Measurements from ENCODE around the gene KLHDC4. TPM values are rescaled to one million over a fixed set of nuclear protein-coding genes. Genes with fewer than 3 reads are reported as not detected.

Gene KLHDC4
- total RNA-seq, 6 experiments from 2014 or later: 11.6 to 22.7 (median 14.4) TPM

DNA sequence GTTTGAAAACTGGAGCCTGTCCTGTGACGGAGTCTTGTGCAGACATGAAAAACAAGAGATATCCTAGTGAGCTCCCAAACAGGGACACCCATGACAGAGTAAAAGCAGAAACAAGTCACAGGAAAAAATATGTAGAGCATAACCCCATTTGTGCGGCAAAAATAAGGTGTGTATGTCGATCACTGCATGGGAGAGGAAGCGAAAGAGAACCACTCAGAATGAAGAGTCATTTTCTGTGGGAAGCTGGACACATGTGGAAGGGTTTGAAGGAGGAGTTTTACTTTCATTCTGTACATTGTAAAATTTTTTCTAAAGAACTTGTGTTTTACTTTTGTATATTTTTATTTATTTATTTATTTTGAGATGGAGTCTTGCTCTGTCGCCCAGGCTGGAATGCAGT lies 91.4 kb downstream of the KLHDC4 start:
- intact Hi-C loops (cut with DNase I): no loop called here
- 65% methylated on average over 5 of the region's 5 CpGs for WGBS (ENCODE audit: insufficient coverage, low coverage, low lambda C conversion rate, missing lambda C conversion rate)
- no peaks in the 10 kb centered on the region for H3K4me1 ChIP-seq
- no peaks in the 10 kb centered on the region for H3K27me3 ChIP-seq
- no peak for ATAC-seq
- no peak overlapping the region for H3K27ac ChIP-seq
- no peaks in the 10 kb centered on the region for H3K9me3 ChIP-seq
- no peak for DNase-seq
- H3K4me3 ChIP-seq: no peak overlapping the region
- H3K36me3 ChIP-seq: no peaks in the 10 kb centered on the region
- TF ChIP-seq, protein P1, sequence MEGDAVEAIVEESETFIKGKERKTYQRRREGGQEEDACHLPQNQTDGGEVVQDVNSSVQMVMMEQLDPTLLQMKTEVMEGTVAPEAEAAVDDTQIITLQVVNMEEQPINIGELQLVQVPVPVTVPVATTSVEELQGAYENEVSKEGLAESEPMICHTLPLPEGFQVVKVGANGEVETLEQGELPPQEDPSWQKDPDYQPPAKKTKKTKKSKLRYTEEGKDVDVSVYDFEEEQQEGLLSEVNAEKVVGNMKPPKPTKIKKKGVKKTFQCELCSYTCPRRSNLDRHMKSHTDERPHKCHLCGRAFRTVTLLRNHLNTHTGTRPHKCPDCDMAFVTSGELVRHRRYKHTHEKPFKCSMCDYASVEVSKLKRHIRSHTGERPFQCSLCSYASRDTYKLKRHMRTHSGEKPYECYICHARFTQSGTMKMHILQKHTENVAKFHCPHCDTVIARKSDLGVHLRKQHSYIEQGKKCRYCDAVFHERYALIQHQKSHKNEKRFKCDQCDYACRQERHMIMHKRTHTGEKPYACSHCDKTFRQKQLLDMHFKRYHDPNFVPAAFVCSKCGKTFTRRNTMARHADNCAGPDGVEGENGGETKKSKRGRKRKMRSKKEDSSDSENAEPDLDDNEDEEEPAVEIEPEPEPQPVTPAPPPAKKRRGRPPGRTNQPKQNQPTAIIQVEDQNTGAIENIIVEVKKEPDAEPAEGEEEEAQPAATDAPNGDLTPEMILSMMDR (IDR thresholded peaks at IDR 0.05): no peak
- TF ChIP-seq POLR2A (IDR thresholded peaks at IDR 0.05): no peak

DNA sequence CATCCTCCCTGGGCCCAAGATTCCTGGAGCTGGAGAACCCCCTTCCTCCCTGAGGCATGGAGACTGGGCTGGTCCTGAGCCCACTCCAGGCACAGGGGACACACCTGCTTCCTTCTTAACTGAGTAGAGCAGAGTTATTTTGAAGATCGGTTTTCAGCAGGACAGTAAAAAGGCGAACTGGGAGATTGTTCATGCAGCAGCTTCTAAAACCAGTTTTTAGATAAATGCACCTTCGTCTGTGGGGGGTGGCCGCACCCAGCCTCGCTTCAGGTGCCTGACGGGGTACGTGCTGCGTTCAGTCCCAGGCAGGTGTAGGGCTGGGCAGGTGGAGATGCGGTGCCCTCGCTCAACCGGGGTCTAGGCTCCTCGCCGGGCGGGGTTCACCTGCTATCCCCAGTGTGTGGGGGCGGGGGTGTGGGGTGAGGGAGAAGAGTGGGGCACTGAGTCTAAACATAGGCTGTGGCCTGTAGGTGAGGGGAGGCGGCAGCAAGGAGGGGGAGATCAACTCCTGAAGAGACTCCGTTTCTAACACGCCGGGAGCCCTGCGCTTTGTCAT lies 94.0 kb downstream of the KLHDC4 start:
- no peaks in the 10 kb centered on the region for H3K4me1 ChIP-seq
- no peak for DNase-seq
- no peak overlapping the region for H3K4me3 ChIP-seq
- no peak overlapping the region for H3K27ac ChIP-seq
- intact Hi-C loops (cut with DNase I): no loop called here
- no peak for ATAC-seq
- H3K9me3 ChIP-seq: no peaks in the 10 kb centered on the region
- WGBS (ENCODE audit: insufficient coverage, low coverage, low lambda C conversion rate, missing lambda C conversion rate): 53% methylated on average over 4 of the region's 20 CpGs
- no peaks in the 10 kb centered on the region for H3K36me3 ChIP-seq
- TF ChIP-seq POLR2A (IDR thresholded peaks at IDR 0.05): no peak
- TF ChIP-seq, protein P1 (IDR thresholded peaks at IDR 0.05): no peak
- H3K27me3 ChIP-seq: no peaks in the 10 kb centered on the region

DNA sequence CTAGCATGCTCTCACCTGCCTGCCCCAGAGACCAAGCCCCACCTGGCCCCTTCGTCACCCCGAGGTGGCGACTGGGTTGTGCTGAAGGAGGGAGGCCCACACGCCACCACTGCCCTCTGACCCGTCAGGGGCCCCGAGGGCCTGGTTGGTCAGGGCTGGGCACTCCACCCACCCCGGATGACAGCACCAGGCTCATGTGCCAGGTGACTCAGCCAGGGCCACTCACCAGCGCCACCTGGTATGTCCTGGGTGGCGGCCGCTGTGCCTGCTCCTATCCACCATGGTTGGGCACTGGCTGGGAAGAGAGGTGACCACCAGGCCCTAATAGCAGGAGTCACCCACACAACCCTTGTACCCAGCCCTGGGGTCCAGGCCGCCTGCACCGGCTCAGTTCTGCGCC lies 94.6 kb downstream of the KLHDC4 start:
- TF ChIP-seq POLR2A (IDR thresholded peaks at IDR 0.05): no peak
- TF ChIP-seq, protein P1 (IDR thresholded peaks at IDR 0.05): no peak
- intact Hi-C loops (cut with DNase I): no loop called here
- ATAC-seq (no peak), DNase-seq (no peak)
- Histone ChIP-seq H3K9me3 (no peaks in the 10 kb centered on the region), H3K27ac (no peak overlapping the region), H3K4me1 (no peaks in the 10 kb centered on the region), H3K27me3 (no peaks in the 10 kb centered on the region), H3K4me3 (no peak overlapping the region), H3K36me3 (no peaks in the 10 kb centered on the region)
- 100% methylated on average over 1 of the region's 13 CpGs for WGBS (ENCODE audit: insufficient coverage, low coverage, low lambda C conversion rate, missing lambda C conversion rate)

DNA sequence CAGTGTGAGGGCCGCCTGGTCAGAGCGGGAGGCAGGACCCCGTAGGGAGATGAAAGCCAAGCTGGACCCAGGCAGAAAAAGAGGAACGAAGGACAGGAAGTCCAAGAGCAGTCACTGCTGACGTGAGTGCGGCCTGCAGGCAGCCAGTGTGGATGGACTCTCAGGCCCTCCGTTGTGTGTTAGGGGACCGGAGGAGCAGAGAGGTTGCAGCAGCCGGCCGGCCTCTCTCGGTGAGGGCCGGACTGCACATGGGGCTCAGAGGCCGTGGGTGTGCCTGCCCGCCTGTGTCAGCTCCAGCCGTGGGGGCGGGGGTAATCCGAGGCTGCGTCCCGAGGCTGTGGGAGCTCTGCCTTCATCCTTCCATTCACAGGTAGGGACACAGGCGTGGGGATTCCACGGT lies 96.1 kb downstream of the KLHDC4 start:
- Histone ChIP-seq H3K4me3 (no peak overlapping the region), H3K27ac (no peak overlapping the region), H3K27me3 (no peaks in the 10 kb centered on the region), H3K4me1 (no peaks in the 10 kb centered on the region), H3K9me3 (no peaks in the 10 kb centered on the region), H3K36me3 (no peaks in the 10 kb centered on the region)
- no peak for DNase-seq
- WGBS (ENCODE audit: insufficient coverage, low coverage, low lambda C conversion rate, missing lambda C conversion rate): 38% methylated on average over 6 of the region's 21 CpGs
- intact Hi-C loops (cut with DNase I): no loop called here
- no peak for ATAC-seq
- no peak for TF ChIP-seq POLR2A (IDR thresholded peaks at IDR 0.05)
- TF ChIP-seq, protein P1 (IDR thresholded peaks at IDR 0.05): no peak

DNA sequence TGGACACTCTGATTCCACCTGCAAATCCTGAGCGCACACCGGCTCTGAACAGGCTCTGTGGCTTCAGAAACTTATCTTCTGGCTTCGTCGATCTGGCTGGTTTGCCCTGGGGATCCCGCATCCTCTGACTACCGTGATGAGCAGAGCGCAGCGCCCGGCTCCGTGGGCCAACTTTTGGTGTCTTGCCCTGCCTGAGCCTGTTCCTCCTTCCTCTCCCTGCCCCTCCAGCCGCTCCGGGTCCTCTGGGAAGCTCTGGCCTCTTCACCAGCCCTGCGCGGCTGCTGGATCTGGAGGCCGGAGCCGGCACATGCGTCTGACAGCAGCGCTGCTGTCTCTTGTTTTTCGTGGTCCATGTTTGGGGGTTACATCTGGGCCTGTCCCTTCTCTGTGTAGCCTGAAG lies 97.8 kb downstream of the KLHDC4 start:
- no peaks in the 10 kb centered on the region for H3K36me3 ChIP-seq
- no peaks in the 10 kb centered on the region for H3K9me3 ChIP-seq
- 90% methylated on average over 4 of the region's 19 CpGs for WGBS (ENCODE audit: insufficient coverage, low coverage, low lambda C conversion rate, missing lambda C conversion rate)
- no peak overlapping the region for H3K27ac ChIP-seq
- H3K27me3 ChIP-seq: no peaks in the 10 kb centered on the region
- ATAC-seq (no peak), DNase-seq (no peak)
- no peak for TF ChIP-seq POLR2A (IDR thresholded peaks at IDR 0.05)
- TF ChIP-seq, protein P1 (IDR thresholded peaks at IDR 0.05): no peak
- intact Hi-C loops (cut with DNase I): no loop called here
- no peak overlapping the region for H3K4me3 ChIP-seq
- H3K4me1 ChIP-seq: no peaks in the 10 kb centered on the region
